HG02610 (cell line): Measurements from ENCODE around the gene PDGFD.

Experiments
- ATAC-seq: cut with Tn5 transposase; IDR thresholded peaks from one replicate; pipeline ENCODE4 v1.9.1; 2021; ENCODE audit warnings: mild to moderate bottlenecking, moderate library complexity; ENCODE audit not compliant: unreplicated experiment

The PDGFD gene

GRCh38 chr11:104146421-104146820, 17.5 kb downstream of the PDGFD start:
- ATAC-seq = no peak

DNA sequence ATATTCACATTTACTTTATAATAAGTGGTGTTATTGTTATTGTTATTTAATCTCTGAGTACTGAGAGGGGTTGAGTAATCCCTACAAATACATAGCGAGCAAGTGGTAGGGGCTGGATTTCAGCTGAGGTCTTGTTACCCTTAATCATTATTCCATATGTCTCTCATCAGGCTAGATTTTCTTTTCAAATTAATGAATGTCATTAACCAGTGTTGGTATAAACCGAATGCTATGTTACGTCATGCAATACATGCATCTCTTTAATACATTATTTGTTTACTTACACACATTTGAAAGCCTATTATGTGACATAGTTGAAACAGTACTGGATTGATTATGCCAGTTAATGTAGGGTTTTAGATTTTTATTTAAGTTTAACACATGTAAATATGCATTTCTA, 18.9 kb downstream of the PDGFD start:
- ATAC-seq = no peak

- no peak for ATAC-seq
Observed at GRCh38 chr11:104142698-104143097, 21.2 kb downstream of the PDGFD start.

- ATAC-seq = no peak
Observed at GRCh38 chr11:104136861-104137260, 27.1 kb downstream of the PDGFD start.

DNA sequence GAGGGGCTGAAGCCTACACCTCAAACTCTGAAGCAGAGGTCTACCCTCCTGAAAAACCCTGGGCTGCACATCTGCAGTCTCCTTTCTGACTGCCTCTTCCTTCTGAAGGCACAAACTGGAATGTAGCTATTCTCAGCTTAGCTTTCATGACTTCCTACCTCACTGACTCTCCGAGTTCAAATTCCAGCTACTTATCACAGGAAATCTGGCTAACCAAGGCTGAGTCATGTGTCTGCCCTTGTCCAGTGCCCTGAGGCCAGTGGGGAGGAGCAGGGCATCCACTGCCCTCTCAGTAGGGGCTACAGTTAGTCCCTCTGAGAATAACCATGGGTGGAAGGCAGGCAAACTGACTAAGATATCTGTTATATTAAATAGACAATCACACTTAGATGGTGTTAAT, 29.2 kb downstream of the PDGFD start:
- ATAC-seq = no peak

GRCh38 chr11:104130161-104130560, 33.8 kb downstream of the PDGFD start:
- no peak for ATAC-seq

DNA sequence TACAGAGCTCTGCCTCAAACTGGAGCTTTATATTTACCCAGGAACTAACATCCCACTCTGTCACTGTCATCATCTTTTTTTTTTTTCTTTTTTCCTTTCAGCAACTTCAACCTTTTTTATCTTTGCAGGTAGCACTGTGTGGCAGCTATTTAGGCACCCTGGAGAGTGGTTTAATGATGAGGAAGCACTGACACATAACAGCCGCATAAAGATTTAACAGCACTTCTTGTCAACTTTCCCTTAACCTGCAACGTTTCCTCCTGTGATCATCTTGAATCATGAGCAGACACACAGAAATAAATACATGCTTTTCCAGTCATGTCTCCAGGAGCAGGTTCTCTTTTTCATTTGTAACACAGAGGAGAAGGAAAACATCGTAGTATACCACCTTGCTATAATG, 34.8 kb downstream of the PDGFD start:
- ATAC-seq = no peak

GRCh38 chr11:104127828-104128227, 36.1 kb downstream of the PDGFD start:
- no peak for ATAC-seq

DNA sequence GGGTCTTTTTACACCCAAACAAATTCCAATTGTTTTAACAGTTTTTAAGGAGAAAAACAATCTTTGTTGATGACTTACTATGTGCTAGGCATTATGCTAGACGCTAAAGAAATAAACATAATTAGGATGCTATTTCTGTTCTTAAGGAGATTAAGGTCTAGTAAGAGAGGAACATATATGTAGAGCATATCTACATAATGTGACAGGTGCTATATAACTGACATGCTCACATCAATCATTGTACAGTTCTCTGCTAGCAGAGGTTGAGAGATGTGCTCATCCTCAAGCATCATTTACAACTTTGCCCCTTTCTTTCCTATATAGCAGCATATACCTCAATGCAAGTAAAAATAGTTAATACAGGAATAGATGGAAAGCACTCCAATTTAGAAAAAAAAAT, 37.5 kb downstream of the PDGFD start:
- no peak for ATAC-seq

DNA sequence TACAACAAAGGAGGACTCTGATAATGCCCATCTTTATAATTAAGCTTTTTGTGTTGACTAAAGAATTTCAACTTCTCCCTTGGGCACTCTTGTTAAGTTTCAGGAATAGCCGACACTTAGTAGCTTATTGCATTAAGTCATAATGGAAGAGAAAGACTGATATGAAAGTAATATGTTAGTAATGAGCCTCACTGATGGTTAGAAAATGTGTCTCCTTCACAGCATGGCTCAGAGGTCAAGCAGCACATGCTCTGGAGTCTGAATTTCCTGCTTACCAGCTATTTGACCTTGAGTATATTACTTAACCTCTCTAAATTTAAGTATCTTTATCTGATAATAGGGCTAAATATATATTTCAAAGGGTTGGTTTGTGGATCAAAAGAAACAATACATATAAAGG, 39.0 kb downstream of the PDGFD start:
- ATAC-seq = peak; percentile 54

DNA sequence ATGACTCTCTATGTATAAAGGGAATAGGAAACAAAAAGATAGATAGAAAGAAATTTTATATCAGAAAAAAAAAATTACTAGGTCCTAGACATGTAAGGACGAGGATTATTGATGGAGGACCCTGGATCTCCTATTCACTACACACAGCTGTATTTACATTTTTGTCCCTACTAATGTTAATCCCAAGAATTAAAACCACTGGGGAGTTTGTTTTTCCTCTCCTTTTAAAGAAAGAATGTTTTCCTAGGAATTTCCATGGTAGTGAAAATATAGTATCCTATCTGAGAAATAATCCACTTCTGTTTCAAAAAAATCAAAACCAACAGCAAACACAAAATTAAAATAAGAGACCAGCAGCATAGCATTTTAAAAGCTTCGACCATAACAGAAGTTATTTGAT, 41.1 kb downstream of the PDGFD start:
- no peak for ATAC-seq

GRCh38 chr11:104122011-104122635, 41.8 kb downstream of the PDGFD start:
- ATAC-seq = no peak

DNA sequence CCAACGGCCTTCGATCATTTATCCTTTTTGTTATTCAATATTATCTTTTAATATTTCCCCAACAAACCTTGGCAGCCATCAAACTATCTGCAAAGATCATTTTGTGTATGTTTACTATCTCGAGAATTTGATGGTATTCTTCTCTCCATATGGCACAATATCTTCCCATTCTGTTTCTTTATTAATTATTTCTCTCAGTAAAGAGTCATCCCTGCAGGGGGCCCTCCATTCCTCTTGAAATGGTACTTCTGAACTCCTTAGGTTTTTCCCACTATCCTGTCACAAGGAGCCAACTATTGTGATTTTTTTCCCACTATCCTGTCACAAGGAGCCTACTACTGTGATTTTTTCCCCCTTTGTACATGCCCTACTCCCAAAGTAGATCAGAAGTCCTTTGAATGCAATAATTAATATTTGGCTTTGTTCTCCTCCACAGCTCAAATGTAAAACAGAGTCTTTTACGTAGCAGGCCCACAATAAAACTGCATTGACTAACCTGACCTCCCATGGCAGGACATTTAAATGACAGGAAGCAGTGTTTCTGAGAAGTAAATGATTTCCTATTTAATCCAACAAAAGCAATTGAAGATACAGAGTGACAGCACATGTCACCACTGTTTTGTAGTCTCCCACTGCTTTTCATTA, 43.3 kb downstream of the PDGFD start:
- no peak for ATAC-seq

GRCh38 chr11:104118105-104118744, 45.7 kb downstream of the PDGFD start:
- no peak for ATAC-seq

- no peak for ATAC-seq
Observed at GRCh38 chr11:104113541-104113940, 50.4 kb downstream of the PDGFD start.

- ATAC-seq = no peak
Observed at GRCh38 chr11:104106136-104106754, 57.7 kb downstream of the PDGFD start.

DNA sequence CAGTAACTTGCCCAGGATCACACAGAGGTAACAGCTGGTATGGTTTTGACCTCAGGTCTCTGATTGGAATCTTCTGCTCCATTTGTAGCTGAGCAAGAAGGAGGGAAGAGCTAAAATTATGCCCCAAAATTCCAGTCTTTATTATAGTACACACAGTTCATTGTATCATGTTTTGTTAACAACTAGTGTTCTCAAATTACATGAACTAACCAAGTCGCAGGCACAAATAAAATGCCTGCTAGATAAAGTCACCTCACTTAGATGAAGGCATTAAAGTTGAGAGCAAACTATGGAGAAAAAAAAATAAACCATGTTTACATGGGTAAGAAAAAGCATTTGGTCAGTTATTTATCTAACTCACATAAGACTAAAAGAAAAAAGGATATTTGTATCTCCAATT, 58.8 kb downstream of the PDGFD start:
- ATAC-seq = no peak

- no peak for ATAC-seq
Observed at GRCh38 chr11:104104664-104105063, 59.3 kb downstream of the PDGFD start.

- no peak for ATAC-seq
Observed at GRCh38 chr11:104104201-104104600, 59.7 kb downstream of the PDGFD start.

DNA sequence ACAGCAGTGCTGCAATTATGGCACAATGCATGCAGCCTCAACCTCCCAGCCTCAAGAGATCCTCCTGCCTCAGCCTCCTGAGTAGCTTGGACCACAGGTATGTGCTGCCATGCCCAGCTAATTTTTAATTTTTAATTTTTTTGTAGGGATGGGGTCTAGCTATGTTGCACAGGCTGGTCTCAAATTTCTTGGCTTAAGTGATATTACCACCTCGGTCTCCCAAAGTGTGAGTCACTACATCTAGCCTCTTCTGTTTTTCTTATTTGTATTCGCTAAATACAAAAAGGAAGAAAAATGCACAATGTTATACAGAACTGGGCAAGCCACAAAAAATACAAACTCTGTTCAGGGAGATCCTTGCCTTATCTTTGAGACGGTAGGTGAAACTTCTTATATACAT, 65.4 kb downstream of the PDGFD start:
- no peak for ATAC-seq

- ATAC-seq = peak; percentile 56
Observed at GRCh38 chr11:104098132-104098531, 65.8 kb downstream of the PDGFD start.

DNA sequence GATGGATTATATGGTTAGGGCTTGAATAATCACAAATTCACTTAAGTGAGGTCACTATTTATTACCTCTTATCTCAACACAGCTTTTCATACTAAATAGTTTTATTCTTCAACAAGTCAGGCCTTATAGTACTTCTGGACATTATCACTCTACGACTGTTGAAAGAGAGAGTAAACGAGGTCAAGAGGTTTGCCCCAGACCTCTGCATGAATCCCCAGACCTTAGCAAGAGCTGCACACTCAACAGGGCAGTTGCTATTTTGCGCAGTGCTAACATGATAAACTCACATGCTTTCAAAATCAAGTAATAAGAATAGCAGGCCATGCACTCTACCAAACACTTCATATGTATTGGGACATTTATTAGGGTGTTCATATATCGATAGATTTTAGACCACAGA, 67.0 kb downstream of the PDGFD start:
- ATAC-seq = no peak
